Neural cell (in vitro differentiated cells): ENCODE results near the gene TLE3.

Experiments used
- CTCF ChIP-seq: fragments of 450-650 bp; IDR thresholded peaks from 2 replicates; pipeline ENCODE4 v1.5.1; 2014; ENCODE audit warnings: antibody characterized with exemption, mild to moderate bottlenecking, moderate library complexity; ENCODE audit not compliant: poor library complexity, severe bottlenecking
- EZH2 ChIP-seq: fragments of 200-600, 300-800 bp; shearing (Covaris generic), sonication (generic); IDR thresholded peaks from 2 replicates; pipeline ENCODE4 v1.6.1; 2014; ENCODE audit warnings: antibody characterized with exemption, low read length, borderline replicate concordance, mild to moderate bottlenecking; ENCODE audit not compliant: insufficient read depth, poor library complexity, severe bottlenecking
- POLR2AphosphoS5 ChIP-seq: IDR thresholded peaks from 2 replicates; pipeline ENCODE4 v1.6.1; 2012
- RAD21 ChIP-seq: fragments of 450-650 bp; conservative IDR thresholded peaks from 2 replicates; pipeline ENCODE4 v1.6.1; 2014; ENCODE audit warnings: antibody characterized with exemption, mild to moderate bottlenecking, moderate library complexity

DNA sequence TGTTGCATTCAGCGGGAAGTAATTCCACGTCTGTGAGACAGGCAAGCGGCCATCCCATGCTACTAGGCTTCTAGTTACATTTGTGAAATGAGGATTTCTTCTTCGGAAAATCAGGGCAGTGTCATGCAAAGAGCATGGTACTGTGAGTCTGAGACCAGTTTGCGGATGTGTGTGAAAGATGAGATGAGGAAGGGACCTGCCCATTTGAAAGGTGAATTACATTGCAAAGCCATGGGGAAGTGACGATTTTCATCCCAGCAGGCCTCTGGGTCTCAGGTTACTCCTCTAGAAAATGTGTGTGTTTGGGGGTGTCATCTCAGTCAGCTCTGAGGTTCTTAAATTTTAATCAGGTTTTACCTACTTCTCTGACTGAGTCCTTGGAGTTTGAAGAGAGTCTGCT is 16.1 kb downstream of the TLE3 start:
- no peak for TF ChIP-seq EZH2
- no peak for TF ChIP-seq POLR2AphosphoS5
- TF ChIP-seq CTCF = no peak
- no peak for TF ChIP-seq RAD21
